Astrocyte of the spinal cord (primary cell): ENCODE measurements around the gene RAB8B.
"Not testable (repeated sequence)": the region's sequence is repeated elsewhere in the genome, so short reads cannot be mapped to it uniquely, and the experiment has no call there.

Experiments used
- DNase-seq: peaks from one replicate; pipeline ENCODE4 v3.0.0; 2011; ENCODE audit warnings: low read depth, low spot score
- H3K4me3 ChIP-seq: 2 replicates; pipeline ENCODE4 v1.5.1; 2011; ENCODE audit warnings: low read depth, mild to moderate bottlenecking, low read length, moderate library complexity
- in situ Hi-C: cut with HindIII; loops from 2 replicates; pipeline ENCODE4 v1.10.0; 2017; ENCODE audit warnings: low sequenced_read_pairs
- TF ChIP-seq, protein P1 (sequence below): IDR thresholded peaks from 2 replicates; pipeline ENCODE4 v1.5.1; 2012; ENCODE audit warnings: low read depth, mild to moderate bottlenecking, low read length, inconsistent platforms

Gene RAB8B

GRCh38 chr15:63231706-63232105, 42.3 kb downstream of the RAB8B start:
- in situ Hi-C loops: no loop called here
- DNase-seq: no peak
- TF ChIP-seq, protein P1, sequence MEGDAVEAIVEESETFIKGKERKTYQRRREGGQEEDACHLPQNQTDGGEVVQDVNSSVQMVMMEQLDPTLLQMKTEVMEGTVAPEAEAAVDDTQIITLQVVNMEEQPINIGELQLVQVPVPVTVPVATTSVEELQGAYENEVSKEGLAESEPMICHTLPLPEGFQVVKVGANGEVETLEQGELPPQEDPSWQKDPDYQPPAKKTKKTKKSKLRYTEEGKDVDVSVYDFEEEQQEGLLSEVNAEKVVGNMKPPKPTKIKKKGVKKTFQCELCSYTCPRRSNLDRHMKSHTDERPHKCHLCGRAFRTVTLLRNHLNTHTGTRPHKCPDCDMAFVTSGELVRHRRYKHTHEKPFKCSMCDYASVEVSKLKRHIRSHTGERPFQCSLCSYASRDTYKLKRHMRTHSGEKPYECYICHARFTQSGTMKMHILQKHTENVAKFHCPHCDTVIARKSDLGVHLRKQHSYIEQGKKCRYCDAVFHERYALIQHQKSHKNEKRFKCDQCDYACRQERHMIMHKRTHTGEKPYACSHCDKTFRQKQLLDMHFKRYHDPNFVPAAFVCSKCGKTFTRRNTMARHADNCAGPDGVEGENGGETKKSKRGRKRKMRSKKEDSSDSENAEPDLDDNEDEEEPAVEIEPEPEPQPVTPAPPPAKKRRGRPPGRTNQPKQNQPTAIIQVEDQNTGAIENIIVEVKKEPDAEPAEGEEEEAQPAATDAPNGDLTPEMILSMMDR: no peak
- H3K4me3 ChIP-seq: no peak overlapping the region

- TF ChIP-seq, protein P1: no peak
- in situ Hi-C loops: no loop called here
- no peak overlapping the region for H3K4me3 ChIP-seq
- DNase-seq: no peak
These were observed 43.0 kb downstream of the RAB8B start for GRCh38 chr15:63232405-63232804.

DNA sequence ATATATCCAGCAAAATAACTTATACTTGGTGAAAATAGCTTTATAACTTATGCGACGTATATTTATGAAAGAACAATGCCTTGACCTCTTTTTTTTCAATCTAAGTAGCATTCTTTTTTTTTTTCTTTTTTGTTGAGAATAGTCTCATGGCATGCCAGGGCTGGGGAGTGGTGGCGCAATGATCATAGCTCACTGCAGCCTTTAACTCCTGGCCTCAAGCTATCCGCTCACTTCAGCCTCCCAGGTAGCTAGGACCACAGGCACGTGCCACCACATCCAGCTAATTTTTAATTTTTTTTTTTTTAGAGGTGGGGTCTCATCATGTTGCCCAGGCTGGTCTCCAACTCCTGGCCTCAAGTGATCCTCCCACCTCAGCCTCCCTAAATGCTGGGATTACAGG, 43.5 kb downstream of the RAB8B start:
- no peak for DNase-seq
- in situ Hi-C loops: no loop called here
- no peak overlapping the region for H3K4me3 ChIP-seq
- TF ChIP-seq, protein P1: no peak

- no peak overlapping the region for H3K4me3 ChIP-seq
- in situ Hi-C loops: no loop called here
- TF ChIP-seq, protein P1: no peak
- peak; percentile 84 for DNase-seq
These were observed 44.4 kb downstream of the RAB8B start for GRCh38 chr15:63233667-63234423.

DNA sequence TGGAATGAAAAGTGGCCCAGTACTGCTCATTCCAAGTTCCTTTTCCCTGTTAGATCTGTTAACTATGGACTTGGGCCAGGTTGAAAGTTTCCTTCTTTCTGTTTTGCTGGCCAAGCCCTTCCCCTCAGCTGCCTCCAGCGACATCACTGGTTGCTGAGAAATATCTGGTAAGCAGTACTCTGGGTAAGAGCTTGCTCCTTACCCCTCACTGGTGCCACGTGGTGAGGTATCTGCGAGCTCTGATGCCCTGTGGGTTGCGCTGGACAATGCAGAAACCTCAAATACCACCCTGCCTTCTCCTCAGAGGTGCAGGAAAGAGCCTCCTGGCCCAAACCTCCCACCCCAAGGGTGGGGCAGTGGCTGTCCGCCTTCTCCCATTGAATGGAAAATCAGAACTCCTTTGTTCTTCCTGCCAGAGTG, 45.1 kb downstream of the RAB8B start:
- peak; percentile 76 for DNase-seq
- no peak overlapping the region for H3K4me3 ChIP-seq
- TF ChIP-seq, protein P1: no peak
- in situ Hi-C loops: no loop called here

- TF ChIP-seq, protein P1: no peak
- H3K4me3 ChIP-seq: no peak overlapping the region
- in situ Hi-C loops: no loop called here
These were observed 46.9 kb downstream of the RAB8B start for GRCh38 chr15:63236272-63236671.

GRCh38 chr15:63237086-63237485, 47.7 kb downstream of the RAB8B start:
- H3K4me3 ChIP-seq, DNase-seq, in situ Hi-C loops: not testable (repeated sequence)

More at GRCh38 chr15:63236272-63236671, 46.9 kb downstream of the RAB8B start:
- DNase-seq: peak; percentile 83
